Tibial nerve (tissue), 3 donors: ENCODE results near the gene FOLR3.

Source experiments
- POLR2A ChIP-seq, 2 donors: fragments of 450-650 bp; IDR thresholded peaks; one replicate each; pipeline ENCODE4 v1.6.1; 2017; ENCODE audit warnings: antibody characterized with exemption in 2 of 2, mild to moderate bottlenecking in 2 of 2, moderate library complexity in 2 of 2
- TF ChIP-seq, protein P1 (sequence below), 5 experiments: fragments of 200-600 bp in 3 of 5; fragments of 450-650 bp in 2 of 5; sonication (generic) in 3 of 5; IDR thresholded peaks; one replicate each; pipeline ENCODE4 v1.5.1; 2016 to 2019; ENCODE audit warnings: antibody characterized with exemption in 5 of 5, mild to moderate bottlenecking in 3 of 5, moderate library complexity in 2 of 5

DNA sequence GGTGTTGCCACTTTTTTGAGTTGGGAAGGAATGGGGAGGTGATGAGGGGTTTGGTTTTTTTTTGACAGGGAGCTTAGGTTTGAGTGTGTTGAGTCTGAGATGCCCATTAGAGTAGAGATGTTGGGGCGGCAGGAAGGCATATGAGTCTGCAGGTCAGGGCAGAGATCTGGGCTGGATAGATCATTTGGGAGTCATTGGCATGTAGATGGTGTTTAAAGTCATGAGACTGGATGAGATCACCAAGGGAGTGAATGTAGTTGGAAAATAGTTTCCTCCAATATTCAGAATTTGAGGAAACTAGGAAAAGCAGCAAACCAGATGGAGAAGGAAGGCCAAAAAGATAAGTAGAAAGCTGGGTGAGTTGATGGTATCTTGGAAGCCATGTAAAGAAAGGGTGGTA lies 21.0 kb upstream of the FOLR3 start:
- TF ChIP-seq, protein P1, sequence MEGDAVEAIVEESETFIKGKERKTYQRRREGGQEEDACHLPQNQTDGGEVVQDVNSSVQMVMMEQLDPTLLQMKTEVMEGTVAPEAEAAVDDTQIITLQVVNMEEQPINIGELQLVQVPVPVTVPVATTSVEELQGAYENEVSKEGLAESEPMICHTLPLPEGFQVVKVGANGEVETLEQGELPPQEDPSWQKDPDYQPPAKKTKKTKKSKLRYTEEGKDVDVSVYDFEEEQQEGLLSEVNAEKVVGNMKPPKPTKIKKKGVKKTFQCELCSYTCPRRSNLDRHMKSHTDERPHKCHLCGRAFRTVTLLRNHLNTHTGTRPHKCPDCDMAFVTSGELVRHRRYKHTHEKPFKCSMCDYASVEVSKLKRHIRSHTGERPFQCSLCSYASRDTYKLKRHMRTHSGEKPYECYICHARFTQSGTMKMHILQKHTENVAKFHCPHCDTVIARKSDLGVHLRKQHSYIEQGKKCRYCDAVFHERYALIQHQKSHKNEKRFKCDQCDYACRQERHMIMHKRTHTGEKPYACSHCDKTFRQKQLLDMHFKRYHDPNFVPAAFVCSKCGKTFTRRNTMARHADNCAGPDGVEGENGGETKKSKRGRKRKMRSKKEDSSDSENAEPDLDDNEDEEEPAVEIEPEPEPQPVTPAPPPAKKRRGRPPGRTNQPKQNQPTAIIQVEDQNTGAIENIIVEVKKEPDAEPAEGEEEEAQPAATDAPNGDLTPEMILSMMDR (IDR thresholded peaks at IDR 0.05) = no peak
- TF ChIP-seq POLR2A (IDR thresholded peaks at IDR 0.05) = no peak
